ENCODE measurements around the gene ZNF560.

Gene ZNF560

DNA sequence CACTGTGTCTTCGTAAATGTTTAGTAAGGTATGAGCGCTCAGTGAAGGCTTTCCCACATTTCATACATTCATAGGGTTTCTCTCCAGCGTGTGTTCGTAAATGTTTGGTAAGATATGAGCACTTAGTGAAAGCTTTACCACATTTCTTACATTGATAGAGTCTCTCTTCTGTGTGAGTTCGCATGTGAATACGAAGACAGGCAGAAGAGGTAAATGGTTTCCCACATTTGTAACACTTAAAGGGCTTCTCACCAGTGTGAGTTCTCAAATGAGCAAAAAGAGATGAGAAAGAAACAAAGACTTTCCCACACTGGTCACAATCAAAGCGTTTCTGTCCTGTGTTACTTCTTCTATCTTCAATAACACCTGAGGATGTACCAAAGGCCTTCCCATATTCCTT, 31.3 kb downstream of the ZNF560 start:
- H3K4me3 ChIP-seq (ENCODE audit: low read depth, low read length), result no peak overlapping the region
- H3K27ac ChIP-seq, result no peak overlapping the region
- no peak overlapping the region for H3K9ac ChIP-seq
- no peak overlapping the region for H2AFZ ChIP-seq
- no peaks in the 10 kb centered on the region for H3K79me2 ChIP-seq
- H3K9me3 ChIP-seq (ENCODE audit: control insufficient read depth, low read length), result no peaks in the 10 kb centered on the region
- H3K27me3 ChIP-seq (ENCODE audit: control insufficient read depth, insufficient read depth, low read length), result no peaks in the 10 kb centered on the region
- H3K4me1 ChIP-seq, result no peaks in the 10 kb centered on the region
- H3K4me2 ChIP-seq (ENCODE audit: low read length), result no peak overlapping the region
- TF ChIP-seq, protein P1, sequence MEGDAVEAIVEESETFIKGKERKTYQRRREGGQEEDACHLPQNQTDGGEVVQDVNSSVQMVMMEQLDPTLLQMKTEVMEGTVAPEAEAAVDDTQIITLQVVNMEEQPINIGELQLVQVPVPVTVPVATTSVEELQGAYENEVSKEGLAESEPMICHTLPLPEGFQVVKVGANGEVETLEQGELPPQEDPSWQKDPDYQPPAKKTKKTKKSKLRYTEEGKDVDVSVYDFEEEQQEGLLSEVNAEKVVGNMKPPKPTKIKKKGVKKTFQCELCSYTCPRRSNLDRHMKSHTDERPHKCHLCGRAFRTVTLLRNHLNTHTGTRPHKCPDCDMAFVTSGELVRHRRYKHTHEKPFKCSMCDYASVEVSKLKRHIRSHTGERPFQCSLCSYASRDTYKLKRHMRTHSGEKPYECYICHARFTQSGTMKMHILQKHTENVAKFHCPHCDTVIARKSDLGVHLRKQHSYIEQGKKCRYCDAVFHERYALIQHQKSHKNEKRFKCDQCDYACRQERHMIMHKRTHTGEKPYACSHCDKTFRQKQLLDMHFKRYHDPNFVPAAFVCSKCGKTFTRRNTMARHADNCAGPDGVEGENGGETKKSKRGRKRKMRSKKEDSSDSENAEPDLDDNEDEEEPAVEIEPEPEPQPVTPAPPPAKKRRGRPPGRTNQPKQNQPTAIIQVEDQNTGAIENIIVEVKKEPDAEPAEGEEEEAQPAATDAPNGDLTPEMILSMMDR (IDR thresholded peaks at IDR 0.05), result no peak
- no peaks in the 10 kb centered on the region for H3K36me3 ChIP-seq (ENCODE audit: control insufficient read depth, insufficient read depth, low read length)

DNA sequence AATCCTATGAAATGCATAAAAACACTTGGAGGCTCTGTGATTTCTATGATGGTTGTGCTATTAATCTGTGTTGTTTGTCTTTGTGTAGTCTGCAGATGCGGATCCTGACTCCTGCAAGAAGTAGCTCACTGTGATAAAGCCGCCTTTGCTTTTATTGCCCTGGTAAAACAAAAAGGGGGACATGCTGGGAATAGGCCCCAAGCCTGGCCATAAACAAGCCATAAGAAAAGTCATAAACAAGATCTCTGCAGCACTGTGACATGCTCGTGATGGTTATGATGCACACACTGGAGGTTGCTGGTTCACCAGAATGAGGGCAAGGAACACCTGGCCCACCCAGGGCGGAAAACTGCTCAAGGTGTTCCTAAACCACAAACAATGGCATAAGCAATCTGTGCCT, 36.5 kb downstream of the ZNF560 start:
- Histone ChIP-seq H3K36me3 (ENCODE audit: control insufficient read depth, insufficient read depth, low read length) (no peaks in the 10 kb centered on the region), H3K4me2 (ENCODE audit: low read length) (no peak overlapping the region), H3K9ac (no peak overlapping the region), H3K79me2 (no peaks in the 10 kb centered on the region), H2AFZ (no peak overlapping the region), H3K27ac (no peak overlapping the region), H3K4me3 (ENCODE audit: low read depth, low read length) (no peak overlapping the region), H3K27me3 (ENCODE audit: control insufficient read depth, insufficient read depth, low read length) (no peaks in the 10 kb centered on the region), H3K4me1 (no peaks in the 10 kb centered on the region), H3K9me3 (ENCODE audit: control insufficient read depth, low read length) (no peaks in the 10 kb centered on the region)
- TF ChIP-seq, protein P1 (IDR thresholded peaks at IDR 0.05), result no peak

DNA sequence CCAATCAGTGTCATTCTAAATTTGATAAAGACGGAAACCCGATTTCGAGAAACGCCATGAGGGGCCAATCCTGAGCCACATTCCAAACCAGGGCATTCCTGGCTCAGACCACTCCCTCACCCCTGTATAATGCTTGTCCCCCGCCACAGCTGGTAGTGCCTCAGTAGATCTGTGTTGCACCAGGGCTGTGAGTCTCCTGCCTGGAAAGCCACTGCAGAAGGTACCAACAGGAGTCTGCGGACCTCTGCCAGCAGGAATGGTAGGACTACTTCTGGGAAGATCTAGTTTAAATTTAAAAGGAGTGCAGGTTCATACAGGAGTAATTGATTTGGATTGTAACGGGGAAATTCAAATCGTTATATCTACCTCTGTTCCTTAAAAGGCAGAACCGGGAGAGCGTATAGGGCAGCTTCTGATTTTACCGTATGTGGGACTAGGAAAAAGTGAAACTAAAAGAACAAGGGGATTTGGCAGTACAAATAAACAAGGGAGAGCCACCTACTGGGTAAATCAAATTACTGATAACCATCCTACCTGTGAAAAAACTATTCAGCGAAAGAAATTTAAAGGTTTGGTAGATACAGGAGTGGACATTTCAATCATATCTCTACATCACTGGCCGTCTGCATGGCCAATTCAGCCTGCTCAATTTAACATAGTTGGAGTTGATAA, 42.3 kb downstream of the ZNF560 start:
- Histone ChIP-seq H3K36me3 (ENCODE audit: control insufficient read depth, insufficient read depth, low read length) (no peaks in the 10 kb centered on the region), H3K9ac (no peak overlapping the region), H2AFZ (no peak overlapping the region), H3K27me3 (ENCODE audit: control insufficient read depth, insufficient read depth, low read length) (no peaks in the 10 kb centered on the region), H3K79me2 (no peaks in the 10 kb centered on the region), H3K9me3 (ENCODE audit: control insufficient read depth, low read length) (no peaks in the 10 kb centered on the region), H3K4me1 (no peaks in the 10 kb centered on the region), H3K27ac (no peak overlapping the region), H3K4me3 (ENCODE audit: low read depth, low read length) (no peak overlapping the region), H3K4me2 (ENCODE audit: low read length) (no peak overlapping the region)
- TF ChIP-seq, protein P1 (IDR thresholded peaks at IDR 0.05), result no peak

DNA sequence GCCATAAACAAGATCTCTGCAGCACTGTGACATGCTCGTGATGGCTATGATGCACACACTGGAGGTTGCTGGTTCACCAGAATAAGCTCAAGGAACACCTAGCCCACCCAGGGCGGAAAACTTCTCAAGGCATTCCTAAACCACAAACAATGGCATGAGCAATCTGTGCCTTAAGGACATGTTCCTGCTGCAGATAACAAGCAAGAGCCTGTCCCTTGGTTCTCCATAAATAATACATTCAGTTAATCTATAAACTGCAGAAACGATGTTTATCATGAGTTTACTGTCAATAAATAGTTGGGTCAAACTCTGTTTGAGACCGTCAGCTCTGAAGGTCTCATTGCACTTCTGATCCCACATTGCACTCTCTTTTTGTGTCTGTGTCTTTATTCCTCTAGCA, 44.5 kb downstream of the ZNF560 start:
- H3K27me3 ChIP-seq (ENCODE audit: control insufficient read depth, insufficient read depth, low read length), result no peaks in the 10 kb centered on the region
- no peak overlapping the region for H3K4me3 ChIP-seq (ENCODE audit: low read depth, low read length)
- H3K9me3 ChIP-seq (ENCODE audit: control insufficient read depth, low read length), result no peaks in the 10 kb centered on the region
- no peak overlapping the region for H2AFZ ChIP-seq
- H3K27ac ChIP-seq, result no peak overlapping the region
- TF ChIP-seq, protein P1 (IDR thresholded peaks at IDR 0.05), result no peak
- H3K4me1 ChIP-seq, result no peaks in the 10 kb centered on the region
- H3K36me3 ChIP-seq (ENCODE audit: control insufficient read depth, insufficient read depth, low read length), result no peaks in the 10 kb centered on the region
- no peak overlapping the region for H3K4me2 ChIP-seq (ENCODE audit: low read length)
- H3K79me2 ChIP-seq, result no peaks in the 10 kb centered on the region
- no peak overlapping the region for H3K9ac ChIP-seq

DNA sequence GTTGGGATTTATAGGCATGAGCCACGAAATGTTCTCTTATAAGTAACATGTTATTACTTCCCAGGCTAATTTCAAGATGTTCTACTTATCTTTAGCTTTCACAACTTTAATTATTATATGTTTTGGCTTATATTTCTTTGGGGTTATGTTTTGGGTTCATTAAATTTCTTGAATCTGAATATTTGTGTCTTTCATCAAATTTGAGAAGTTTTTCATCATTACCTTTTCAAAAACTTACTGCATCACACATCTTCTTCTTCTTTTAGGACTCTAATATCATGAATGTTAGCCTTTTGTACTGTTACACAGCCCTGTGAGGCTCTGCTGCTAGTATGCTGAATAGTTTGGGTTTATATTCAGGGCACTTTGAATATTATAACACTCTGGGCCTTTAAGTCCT, 53.4 kb downstream of the ZNF560 start:
- TF ChIP-seq, protein P1 (IDR thresholded peaks at IDR 0.05), result no peak
- peaks cover 4% of the 10 kb centered on the region for H3K9me3 ChIP-seq (ENCODE audit: control insufficient read depth, low read length)

More for the DNA sequence above, 53.4 kb downstream of the ZNF560 start:
- H2AFZ ChIP-seq, result no peak overlapping the region
- no peak overlapping the region for H3K27ac ChIP-seq
- H3K4me3 ChIP-seq (ENCODE audit: low read depth, low read length), result no peak overlapping the region
- H3K4me2 ChIP-seq (ENCODE audit: low read length), result no peak overlapping the region
- H3K79me2 ChIP-seq, result no peaks in the 10 kb centered on the region
- no peaks in the 10 kb centered on the region for H3K4me1 ChIP-seq
- no peaks in the 10 kb centered on the region for H3K27me3 ChIP-seq (ENCODE audit: control insufficient read depth, insufficient read depth, low read length)
- no peaks in the 10 kb centered on the region for H3K36me3 ChIP-seq (ENCODE audit: control insufficient read depth, insufficient read depth, low read length)
- H3K9ac ChIP-seq, result no peak overlapping the region
